ENCODE measurements around the gene CRACR2A. TPM values are rescaled to one million over a fixed set of nuclear protein-coding genes. Genes with fewer than 3 reads are reported as not detected.
A peak's percentile ranks its signal among the peaks of the same experiment; 100 is the strongest.

CRACR2A gene
- total and polyA plus RNA-seq, 9 of the 15 experiments (the other 6 are each of a cell fraction or from before 2014, with no cell fraction given), result 2.1 to 15.1 (median 10.4) TPM

DNA sequence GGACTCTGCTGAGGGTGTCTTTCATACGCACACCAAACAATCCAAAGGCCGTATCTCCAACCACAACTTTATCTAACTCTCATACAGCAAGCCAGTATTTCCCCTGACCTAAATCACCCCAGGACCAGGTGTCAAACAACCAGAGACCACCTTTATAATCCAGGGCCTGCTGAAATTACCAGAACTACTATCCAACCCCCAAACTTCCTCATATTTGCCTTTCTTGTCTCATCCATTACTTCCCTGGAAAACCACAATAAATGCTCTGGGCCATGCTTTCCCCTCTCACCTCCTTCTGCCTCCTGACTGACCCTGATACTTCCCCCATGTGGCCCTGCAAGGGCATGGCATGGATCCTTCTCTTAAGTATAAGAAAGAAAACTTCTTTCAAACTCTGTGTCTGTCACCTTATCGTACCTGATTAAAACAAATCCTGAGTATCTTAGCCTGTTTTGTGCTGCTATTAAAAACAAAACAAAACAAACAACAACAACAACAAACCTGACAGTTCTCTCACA is 44.7 kb upstream of the CRACR2A start:
- Histone ChIP-seq H3K9me1 (ENCODE audit: control insufficient read depth, insufficient read depth, low read length) (no peaks in the 10 kb centered on the region), H3K9ac (ENCODE audit: insufficient read depth in 1 of 2, low read depth in 2 of 2, low read length in 2 of 2) (no peak overlapping the region), H3K4me2 (ENCODE audit: insufficient read depth, low read length) (no peak overlapping the region), H3K9me3 (replicated peaks; ENCODE audit: control insufficient read depth, insufficient read depth, low read depth, low read length) (no peaks in the 10 kb centered on the region), H3K79me2 (ENCODE audit: control insufficient read depth, insufficient read depth, low read length) (no peaks in the 10 kb centered on the region), H3K27me3 (ENCODE audit: control insufficient read depth in 2 of 2, insufficient read depth in 2 of 2, low read length in 2 of 2) (no peaks in the 10 kb centered on the region; a peak in 1 of 5 replicates), H3K36me3 (ENCODE audit: control insufficient read depth, insufficient read depth, low read length) (no peaks in the 10 kb centered on the region), H3K27ac (ENCODE audit: extremely low read depth, low read depth, low read length) (no peak overlapping the region), H2AFZ (ENCODE audit: low read depth, low read length) (no peak overlapping the region), H3K4me3 (no peak overlapping the region), H4K20me1 (replicated peaks; ENCODE audit: control insufficient read depth, insufficient read depth, low read length) (no peaks in the 10 kb centered on the region), H3K4me1 (replicated peaks in 1 of 2; ENCODE audit: control insufficient read depth in 2 of 2, insufficient read depth in 2 of 2, low read length in 2 of 2) (no peaks in the 10 kb centered on the region)
- POLR2A ChIA-PET, result no interaction called here
- TF ChIP-seq, protein P1, sequence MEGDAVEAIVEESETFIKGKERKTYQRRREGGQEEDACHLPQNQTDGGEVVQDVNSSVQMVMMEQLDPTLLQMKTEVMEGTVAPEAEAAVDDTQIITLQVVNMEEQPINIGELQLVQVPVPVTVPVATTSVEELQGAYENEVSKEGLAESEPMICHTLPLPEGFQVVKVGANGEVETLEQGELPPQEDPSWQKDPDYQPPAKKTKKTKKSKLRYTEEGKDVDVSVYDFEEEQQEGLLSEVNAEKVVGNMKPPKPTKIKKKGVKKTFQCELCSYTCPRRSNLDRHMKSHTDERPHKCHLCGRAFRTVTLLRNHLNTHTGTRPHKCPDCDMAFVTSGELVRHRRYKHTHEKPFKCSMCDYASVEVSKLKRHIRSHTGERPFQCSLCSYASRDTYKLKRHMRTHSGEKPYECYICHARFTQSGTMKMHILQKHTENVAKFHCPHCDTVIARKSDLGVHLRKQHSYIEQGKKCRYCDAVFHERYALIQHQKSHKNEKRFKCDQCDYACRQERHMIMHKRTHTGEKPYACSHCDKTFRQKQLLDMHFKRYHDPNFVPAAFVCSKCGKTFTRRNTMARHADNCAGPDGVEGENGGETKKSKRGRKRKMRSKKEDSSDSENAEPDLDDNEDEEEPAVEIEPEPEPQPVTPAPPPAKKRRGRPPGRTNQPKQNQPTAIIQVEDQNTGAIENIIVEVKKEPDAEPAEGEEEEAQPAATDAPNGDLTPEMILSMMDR (IDR thresholded peaks at IDR 0.05 in 2 of 3, conservative IDR thresholded peaks at IDR 0.05 in 1 of 3; ENCODE audit: insufficient read depth in 2 of 3, low read depth in 1 of 3, low read length in 3 of 3), result peak in 2 of 3 experiments; percentile 5 to 17; a peak in 2 of 6 replicates
- TF ChIP-seq MYNN (IDR thresholded peaks at IDR 0.05) (no peak), MYNN (CRISPR knock-in tag; IDR thresholded peaks at IDR 0.05) (no peak)
- in situ Hi-C loops (cut with MboI) (no loop called here), intact Hi-C loops (cut with micrococcal nuclease) (no loop called here)
- 0% methylated on average over 3 of the region's 3 CpGs for WGBS (ENCODE audit: insufficient coverage, low coverage, missing lambda C conversion rate)
- BruUV-seq (replicated peaks), result no TSS peak
- FAIRE-seq, result no peak
- ATAC-seq, result no peak
- no peak for DNase-seq (ENCODE audit: extremely low read depth in 1 of 4, low spot score in 3 of 4)
- CTCF ChIA-PET (ENCODE audit: low intra/inter-chr PET ratio), result interaction anchor here (1.3 kb wide), 1 partner anchor 497 kb away, joined by 3 read pairs; no protein-coding TSS in a partner anchor

Measured in K562 (cell line).